Measurements from ENCODE around the gene ZNF77.

DNA sequence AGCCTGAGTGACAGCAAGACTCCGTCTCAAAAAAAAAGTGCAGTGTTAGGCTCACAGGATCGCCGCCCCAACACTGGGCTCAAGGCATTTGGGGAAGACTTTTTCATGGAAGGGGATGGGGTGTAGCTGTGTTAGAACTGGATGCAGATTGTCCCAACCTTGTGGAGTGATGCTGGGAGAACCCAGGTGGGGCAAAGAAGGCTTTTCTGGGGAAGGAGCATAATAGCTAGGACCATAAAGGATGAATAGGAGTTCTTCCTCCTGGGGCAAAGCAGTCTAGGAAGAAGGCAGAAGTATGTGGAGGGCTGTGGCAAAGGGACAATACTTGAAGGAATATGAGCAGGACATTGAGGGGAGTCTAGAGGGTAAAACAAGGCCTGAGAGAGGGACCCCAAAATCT lies 43.8 kb upstream of the ZNF77 start:
- TF ChIP-seq ZNF530 (tag by site-specific recombination; IDR thresholded peaks at IDR 0.05; ENCODE audit: low read depth): no peak
- TF ChIP-seq, protein P1, sequence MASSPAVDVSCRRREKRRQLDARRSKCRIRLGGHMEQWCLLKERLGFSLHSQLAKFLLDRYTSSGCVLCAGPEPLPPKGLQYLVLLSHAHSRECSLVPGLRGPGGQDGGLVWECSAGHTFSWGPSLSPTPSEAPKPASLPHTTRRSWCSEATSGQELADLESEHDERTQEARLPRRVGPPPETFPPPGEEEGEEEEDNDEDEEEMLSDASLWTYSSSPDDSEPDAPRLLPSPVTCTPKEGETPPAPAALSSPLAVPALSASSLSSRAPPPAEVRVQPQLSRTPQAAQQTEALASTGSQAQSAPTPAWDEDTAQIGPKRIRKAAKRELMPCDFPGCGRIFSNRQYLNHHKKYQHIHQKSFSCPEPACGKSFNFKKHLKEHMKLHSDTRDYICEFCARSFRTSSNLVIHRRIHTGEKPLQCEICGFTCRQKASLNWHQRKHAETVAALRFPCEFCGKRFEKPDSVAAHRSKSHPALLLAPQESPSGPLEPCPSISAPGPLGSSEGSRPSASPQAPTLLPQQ (tag by site-specific recombination; IDR thresholded peaks at IDR 0.05): no peak
- TF ChIP-seq, protein P2, sequence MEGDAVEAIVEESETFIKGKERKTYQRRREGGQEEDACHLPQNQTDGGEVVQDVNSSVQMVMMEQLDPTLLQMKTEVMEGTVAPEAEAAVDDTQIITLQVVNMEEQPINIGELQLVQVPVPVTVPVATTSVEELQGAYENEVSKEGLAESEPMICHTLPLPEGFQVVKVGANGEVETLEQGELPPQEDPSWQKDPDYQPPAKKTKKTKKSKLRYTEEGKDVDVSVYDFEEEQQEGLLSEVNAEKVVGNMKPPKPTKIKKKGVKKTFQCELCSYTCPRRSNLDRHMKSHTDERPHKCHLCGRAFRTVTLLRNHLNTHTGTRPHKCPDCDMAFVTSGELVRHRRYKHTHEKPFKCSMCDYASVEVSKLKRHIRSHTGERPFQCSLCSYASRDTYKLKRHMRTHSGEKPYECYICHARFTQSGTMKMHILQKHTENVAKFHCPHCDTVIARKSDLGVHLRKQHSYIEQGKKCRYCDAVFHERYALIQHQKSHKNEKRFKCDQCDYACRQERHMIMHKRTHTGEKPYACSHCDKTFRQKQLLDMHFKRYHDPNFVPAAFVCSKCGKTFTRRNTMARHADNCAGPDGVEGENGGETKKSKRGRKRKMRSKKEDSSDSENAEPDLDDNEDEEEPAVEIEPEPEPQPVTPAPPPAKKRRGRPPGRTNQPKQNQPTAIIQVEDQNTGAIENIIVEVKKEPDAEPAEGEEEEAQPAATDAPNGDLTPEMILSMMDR (tag by site-specific recombination; IDR thresholded peaks at IDR 0.05): no peak
- no peak for TF ChIP-seq YY1 (tag by site-specific recombination; IDR thresholded peaks at IDR 0.05)
- no peak for TF ChIP-seq SP2 (tag by site-specific recombination; IDR thresholded peaks at IDR 0.05)
- TF ChIP-seq SP7 (tag by site-specific recombination; IDR thresholded peaks at IDR 0.05): no peak
- TF ChIP-seq, protein P3, sequence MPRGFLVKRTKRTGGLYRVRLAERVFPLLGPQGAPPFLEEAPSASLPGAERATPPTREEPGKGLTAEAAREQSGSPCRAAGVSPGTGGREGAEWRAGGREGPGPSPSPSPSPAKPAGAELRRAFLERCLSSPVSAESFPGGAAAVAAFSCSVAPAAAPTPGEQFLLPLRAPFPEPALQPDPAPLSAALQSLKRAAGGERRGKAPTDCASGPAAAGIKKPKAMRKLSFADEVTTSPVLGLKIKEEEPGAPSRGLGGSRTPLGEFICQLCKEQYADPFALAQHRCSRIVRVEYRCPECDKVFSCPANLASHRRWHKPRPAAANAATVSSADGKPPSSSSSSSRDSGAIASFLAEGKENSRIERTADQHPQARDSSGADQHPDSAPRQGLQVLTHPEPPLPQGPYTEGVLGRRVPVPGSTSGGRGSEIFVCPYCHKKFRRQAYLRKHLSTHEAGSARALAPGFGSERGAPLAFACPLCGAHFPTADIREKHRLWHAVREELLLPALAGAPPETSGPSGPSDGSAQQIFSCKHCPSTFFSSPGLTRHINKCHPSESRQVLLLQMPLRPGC (tag by site-specific recombination; IDR thresholded peaks at IDR 0.05): no peak
- no peak for TF ChIP-seq MEIS1 (CRISPR knock-in tag; IDR thresholded peaks at IDR 0.05; ENCODE audit: borderline replicate concordance)
- TF ChIP-seq ZNF501 (tag by site-specific recombination; IDR thresholded peaks at IDR 0.05): no peak
- no peak for TF ChIP-seq ZFP41 (tag by site-specific recombination; IDR thresholded peaks at IDR 0.05; ENCODE audit: borderline replicate concordance)
- TF ChIP-seq ZNF302 (tag by site-specific recombination; IDR thresholded peaks at IDR 0.05; ENCODE audit: low read depth): no peak
- TF ChIP-seq ZNF221 (tag by site-specific recombination; IDR thresholded peaks at IDR 0.05; ENCODE audit: borderline replicate concordance): no peak
- no peak for TF ChIP-seq TCF7L2 (IDR thresholded peaks at IDR 0.05; ENCODE audit: borderline replicate concordance, low read depth, low read length)

Data from HEK293 (cell line).